NT2/D1 (cell line): Measurements from ENCODE around the gene LRRC56.

Experiments used
- SUZ12 ChIP-seq: IDR thresholded peaks from 2 replicates; pipeline ENCODE4 v1.6.1; 2011; ENCODE audit not compliant: insufficient read length, insufficient read depth; ENCODE audit errors: extremely low read depth
- YY1 ChIP-seq: IDR thresholded peaks from 2 replicates; pipeline ENCODE4 v1.6.1; 2011; ENCODE audit not compliant: insufficient read length, insufficient read depth
- ZNF274 ChIP-seq: IDR thresholded peaks from 2 replicates; pipeline ENCODE4 v1.6.1; 2011; ENCODE audit warnings: mild to moderate bottlenecking, low read depth, low read length

GRCh38 chr11:587978-588380, 50.7 kb downstream of the LRRC56 start:
- TF ChIP-seq ZNF274 = no peak
- no peak for TF ChIP-seq SUZ12
- no peak for TF ChIP-seq YY1
